Chondrocyte (in vitro differentiated cells): Measurements from ENCODE around the gene RAB30. TPM values are rescaled to one million over a fixed set of nuclear protein-coding genes. Genes with fewer than 3 reads are reported as not detected.

Source experiments
- DNase-seq: peaks from one replicate; pipeline ENCODE4 v3.0.0; 2021; ENCODE audit warnings: mixed read lengths, low spot score
- H3K27ac Mint-ChIP-seq: one replicate; pipeline ENCODE4 v1.8.0; 2021; ENCODE audit warnings: mild to moderate bottlenecking, moderate library complexity, mixed read lengths; ENCODE audit not compliant: unreplicated experiment
- H3K27me3 Mint-ChIP-seq: 2 replicates; pipeline ENCODE4 v1.8.0; 2021; ENCODE audit warnings: low read depth, mixed read lengths
- H3K36me3 Mint-ChIP-seq: 2 replicates; pipeline ENCODE4 v1.8.0; 2021; ENCODE audit warnings: low read depth, mixed read lengths
- H3K4me1 Mint-ChIP-seq: 2 replicates; pipeline ENCODE4 v1.8.0; 2021; ENCODE audit warnings: low read depth, mild to moderate bottlenecking, mixed read lengths
- H3K4me3 Mint-ChIP-seq: one replicate; pipeline ENCODE4 v1.8.0; 2021; ENCODE audit warnings: mild to moderate bottlenecking, moderate library complexity, mixed read lengths; ENCODE audit not compliant: unreplicated experiment
- H3K9me3 Mint-ChIP-seq: 2 replicates; pipeline ENCODE4 v1.8.0; 2021; ENCODE audit warnings: low read depth, mixed read lengths
- total RNA-seq: library from RNA; stranded (reverse); gene quantifications from 3 replicates; pipeline ENCODE4 v1.2.1, GENCODE V29; 2021
- TF ChIP-seq, protein P1 (sequence below): fragments of 200-600 bp; sonication (generic); IDR thresholded peaks from 2 replicates; pipeline ENCODE4 v1.5.0; 2021; ENCODE audit warnings: antibody characterized with exemption, mild to moderate bottlenecking, moderate library complexity

RAB30 gene
- total RNA-seq, 1 donor from 2014 or later, result 52.6 TPM

- Mint-ChIP-seq H3K36me3 (no peaks in the 10 kb centered on the region), H3K4me3 (no peak overlapping the region), H3K9me3 (no peaks in the 10 kb centered on the region), H3K27me3 (no peaks in the 10 kb centered on the region), H3K27ac (no peak overlapping the region), H3K4me1 (peaks cover 3% of the 10 kb centered on the region)
- TF ChIP-seq, protein P1, sequence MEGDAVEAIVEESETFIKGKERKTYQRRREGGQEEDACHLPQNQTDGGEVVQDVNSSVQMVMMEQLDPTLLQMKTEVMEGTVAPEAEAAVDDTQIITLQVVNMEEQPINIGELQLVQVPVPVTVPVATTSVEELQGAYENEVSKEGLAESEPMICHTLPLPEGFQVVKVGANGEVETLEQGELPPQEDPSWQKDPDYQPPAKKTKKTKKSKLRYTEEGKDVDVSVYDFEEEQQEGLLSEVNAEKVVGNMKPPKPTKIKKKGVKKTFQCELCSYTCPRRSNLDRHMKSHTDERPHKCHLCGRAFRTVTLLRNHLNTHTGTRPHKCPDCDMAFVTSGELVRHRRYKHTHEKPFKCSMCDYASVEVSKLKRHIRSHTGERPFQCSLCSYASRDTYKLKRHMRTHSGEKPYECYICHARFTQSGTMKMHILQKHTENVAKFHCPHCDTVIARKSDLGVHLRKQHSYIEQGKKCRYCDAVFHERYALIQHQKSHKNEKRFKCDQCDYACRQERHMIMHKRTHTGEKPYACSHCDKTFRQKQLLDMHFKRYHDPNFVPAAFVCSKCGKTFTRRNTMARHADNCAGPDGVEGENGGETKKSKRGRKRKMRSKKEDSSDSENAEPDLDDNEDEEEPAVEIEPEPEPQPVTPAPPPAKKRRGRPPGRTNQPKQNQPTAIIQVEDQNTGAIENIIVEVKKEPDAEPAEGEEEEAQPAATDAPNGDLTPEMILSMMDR, result no peak
- DNase-seq, result no peak
Observed at GRCh38 chr11:82932564-82932963, 139.1 kb downstream of the RAB30 start.

DNA sequence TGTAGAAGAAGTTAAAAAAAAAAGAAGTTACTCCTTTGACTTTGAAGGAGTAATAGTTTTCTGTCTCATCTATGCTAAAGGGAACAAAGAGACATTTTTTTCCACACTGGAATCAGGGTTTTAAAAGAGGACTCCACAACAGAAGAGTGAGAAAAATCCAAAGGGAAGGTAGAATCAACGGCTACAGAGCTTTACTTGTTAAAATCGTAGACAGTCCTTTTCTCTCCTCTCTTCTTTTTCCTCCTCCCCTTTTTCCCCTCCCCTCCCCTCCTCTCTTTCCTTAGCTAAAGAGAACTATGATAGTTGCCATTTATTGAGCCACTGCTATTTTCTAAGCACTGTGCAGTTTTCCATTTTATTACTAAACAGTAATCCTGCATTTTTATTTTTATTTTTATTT, 141.0 kb downstream of the RAB30 start:
- Mint-ChIP-seq H3K9me3 (no peaks in the 10 kb centered on the region), H3K4me1 (peaks cover 3% of the 10 kb centered on the region), H3K36me3 (no peaks in the 10 kb centered on the region), H3K27ac (no peak overlapping the region), H3K4me3 (no peak overlapping the region), H3K27me3 (no peaks in the 10 kb centered on the region)
- DNase-seq, result no peak
- TF ChIP-seq, protein P1, result no peak

GRCh38 chr11:82930229-82930628, 141.5 kb downstream of the RAB30 start:
- Mint-ChIP-seq H3K4me3 (no peak overlapping the region), H3K36me3 (no peaks in the 10 kb centered on the region), H3K9me3 (no peaks in the 10 kb centered on the region), H3K27me3 (no peaks in the 10 kb centered on the region), H3K27ac (no peak overlapping the region), H3K4me1 (peaks cover 3% of the 10 kb centered on the region)
- DNase-seq, result no peak
- TF ChIP-seq, protein P1, result no peak

DNA sequence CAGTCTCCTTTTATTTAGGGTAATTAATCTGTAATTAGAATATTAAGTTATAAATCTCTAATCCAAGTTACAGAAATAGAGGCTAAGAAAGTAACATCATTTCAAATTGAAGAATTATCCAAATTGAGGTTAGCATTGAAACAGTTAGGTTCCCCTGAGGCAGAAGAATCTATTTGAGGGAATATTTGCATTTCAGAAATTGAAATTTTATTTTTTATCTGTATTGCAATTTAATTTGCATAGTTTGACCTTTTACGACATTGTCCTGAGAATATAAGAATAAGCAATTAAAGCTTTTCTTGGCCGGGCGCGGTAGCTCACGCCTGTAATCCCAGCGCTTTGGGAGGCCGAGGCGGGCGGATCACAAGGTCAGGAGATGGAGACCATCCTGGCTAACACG, 142.6 kb downstream of the RAB30 start:
- no peaks in the 10 kb centered on the region for H3K36me3 Mint-ChIP-seq
- no peak overlapping the region for H3K4me3 Mint-ChIP-seq
- TF ChIP-seq, protein P1, result no peak
- H3K9me3 Mint-ChIP-seq, result no peaks in the 10 kb centered on the region
- H3K4me1 Mint-ChIP-seq, result peaks cover 3% of the 10 kb centered on the region
- DNase-seq, result no peak
- H3K27ac Mint-ChIP-seq, result no peak overlapping the region
- no peaks in the 10 kb centered on the region for H3K27me3 Mint-ChIP-seq

- Mint-ChIP-seq H3K9me3 (no peaks in the 10 kb centered on the region), H3K36me3 (no peaks in the 10 kb centered on the region), H3K27ac (no peak overlapping the region), H3K4me3 (no peak overlapping the region), H3K4me1 (peaks cover 3% of the 10 kb centered on the region), H3K27me3 (no peaks in the 10 kb centered on the region)
- no peak for DNase-seq
- TF ChIP-seq, protein P1, result peak; percentile 97
Observed at GRCh38 chr11:82927264-82927880, 144.3 kb downstream of the RAB30 start.
